ENCODE results near the gene GASK1A.

GASK1A gene

DNA sequence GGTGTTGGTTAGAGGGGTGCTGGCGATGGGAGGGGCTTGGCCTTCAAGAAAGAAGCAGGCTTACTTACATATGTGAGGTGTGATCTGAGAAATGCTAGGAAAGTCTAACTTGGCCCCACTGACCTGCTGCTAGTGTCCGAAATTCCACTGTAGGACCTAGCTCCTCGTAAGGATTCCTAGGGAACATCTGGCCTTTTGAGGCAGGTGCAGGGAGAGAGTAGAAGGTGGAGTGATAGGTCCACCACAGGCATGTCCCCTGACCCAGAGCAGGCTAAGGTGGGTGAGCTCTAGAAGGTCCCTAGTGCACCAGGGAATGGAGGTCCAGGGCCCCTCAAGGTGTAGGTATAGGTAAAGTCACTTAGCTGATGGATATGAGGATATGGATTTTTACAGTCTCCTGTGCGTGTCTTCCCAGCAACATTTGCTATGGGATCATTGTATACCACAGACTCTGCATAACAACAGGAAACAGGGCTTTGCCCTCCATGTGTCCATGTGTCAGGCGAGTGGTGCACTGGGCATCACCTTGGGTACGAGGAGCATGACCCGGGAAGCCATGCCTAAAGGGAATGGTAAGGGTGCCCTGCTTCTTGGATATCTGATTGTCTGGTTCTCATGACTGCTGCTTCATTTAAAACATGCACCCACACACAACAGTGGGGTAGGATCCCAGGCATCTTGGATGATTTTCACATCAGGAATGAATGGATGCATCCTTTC, 94.2 kb downstream of the GASK1A start:
- DNase-seq, result no peak

DNA sequence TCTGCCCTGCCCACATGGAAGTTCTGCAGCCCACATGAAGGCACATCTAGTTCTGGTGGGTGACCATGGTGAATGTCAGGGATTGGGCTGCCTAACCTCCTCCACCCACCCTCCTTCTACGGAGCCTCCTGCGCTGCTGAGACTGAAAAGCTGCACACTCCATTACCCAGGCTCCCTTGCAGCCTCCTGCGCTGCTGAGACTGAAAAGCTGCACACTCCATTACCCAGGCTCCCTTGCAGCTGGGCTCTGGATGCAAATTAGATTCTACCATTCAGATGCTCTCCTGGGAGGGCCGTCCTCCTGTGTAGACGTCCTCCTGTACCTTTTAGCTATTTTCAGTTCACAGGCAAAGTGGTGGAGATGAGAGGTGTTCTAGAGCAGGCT, 94.7 kb downstream of the GASK1A start:
- DNase-seq, result no peak

DNA sequence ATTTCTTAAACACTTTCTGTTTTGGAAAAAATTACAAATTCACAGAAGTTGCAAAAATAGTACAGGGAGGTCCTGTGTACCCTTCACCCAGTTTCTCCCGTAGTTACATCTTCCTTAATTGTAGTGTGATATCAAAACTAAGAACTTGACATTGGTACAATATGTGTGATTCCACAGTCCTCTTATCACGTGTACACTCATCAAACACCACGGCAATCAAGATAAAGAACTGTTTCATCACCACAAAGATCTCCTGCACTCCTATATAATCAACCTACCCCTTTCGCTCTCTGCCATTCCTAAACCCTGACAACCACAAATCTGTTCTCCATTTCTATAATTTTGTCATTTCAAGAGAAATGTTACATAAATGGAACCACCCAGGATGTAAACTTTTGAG, 95.4 kb downstream of the GASK1A start:
- DNase-seq, result no peak

DNA sequence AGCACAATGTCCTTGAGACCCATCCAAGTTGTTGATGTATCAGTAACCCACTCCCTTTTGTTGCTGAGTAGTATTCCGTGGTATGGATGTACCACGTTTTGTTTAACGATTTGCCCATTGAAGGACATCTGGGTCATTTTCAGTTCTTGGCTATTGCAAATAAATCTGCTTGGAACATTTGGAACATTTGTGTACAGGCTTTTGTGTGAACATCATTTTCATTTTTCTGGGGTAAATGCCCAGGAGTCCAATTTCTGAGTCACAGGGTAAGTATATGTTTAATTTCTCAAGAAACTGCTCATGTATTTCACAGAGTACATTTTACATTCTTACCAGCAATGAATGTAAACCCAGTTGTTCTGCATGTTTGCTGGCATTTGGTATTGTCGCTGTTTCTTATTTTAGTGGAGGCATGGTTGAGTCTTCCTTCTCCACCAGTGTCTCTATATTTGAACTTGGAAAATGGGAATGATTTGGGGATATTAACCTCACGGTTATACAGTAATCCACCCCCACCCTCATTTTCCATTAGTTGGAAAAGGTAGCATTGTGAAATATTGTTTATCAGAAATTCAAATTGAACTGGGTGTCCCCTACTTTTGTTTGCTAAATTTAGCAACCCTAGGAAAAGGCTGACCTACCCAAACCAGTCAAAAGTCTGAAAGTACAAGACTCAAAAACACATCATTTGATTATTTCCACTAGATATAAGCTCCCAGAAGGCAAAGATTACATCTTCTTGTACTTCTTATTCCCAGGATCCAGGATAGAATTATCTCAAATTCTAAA, 96.0 kb downstream of the GASK1A start:
- DNase-seq, result no peak

DNA sequence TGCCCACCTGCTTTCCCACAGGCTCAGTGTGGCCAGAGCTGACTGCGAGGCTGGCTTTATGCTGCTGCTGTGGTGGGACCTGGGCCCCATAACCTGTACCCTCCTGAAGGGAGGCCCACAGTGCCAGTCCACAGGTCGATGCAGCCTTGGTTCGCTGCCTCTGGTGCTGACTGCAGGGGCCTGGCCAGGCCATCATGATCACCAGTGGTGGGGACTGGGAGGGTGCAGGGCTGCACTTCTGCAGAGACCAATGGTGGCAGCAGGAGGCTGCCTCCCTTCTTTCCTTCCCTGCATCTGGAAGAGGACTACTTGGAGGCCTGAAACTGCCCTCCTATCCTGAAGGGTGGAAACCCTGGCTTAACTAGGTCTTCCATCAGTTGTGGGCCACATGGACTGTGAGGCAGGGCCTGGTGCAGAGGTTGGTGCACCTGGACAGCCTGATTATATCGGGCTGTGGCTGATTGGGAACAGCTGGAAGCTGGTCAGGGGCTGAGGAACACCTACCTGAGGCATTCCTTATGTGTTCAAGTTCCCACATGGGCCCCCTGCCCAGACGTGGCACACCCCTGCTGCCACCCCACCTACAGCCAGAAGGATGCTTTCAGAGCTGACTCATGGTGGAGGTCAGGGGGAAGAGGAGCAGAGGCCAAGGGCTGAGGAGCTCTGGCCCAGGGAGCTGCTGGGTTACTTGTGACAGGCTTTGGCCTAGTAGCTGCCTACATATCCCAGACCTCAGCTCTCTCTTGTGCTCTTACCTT, 97.0 kb downstream of the GASK1A start:
- DNase-seq, result no peak

DNA sequence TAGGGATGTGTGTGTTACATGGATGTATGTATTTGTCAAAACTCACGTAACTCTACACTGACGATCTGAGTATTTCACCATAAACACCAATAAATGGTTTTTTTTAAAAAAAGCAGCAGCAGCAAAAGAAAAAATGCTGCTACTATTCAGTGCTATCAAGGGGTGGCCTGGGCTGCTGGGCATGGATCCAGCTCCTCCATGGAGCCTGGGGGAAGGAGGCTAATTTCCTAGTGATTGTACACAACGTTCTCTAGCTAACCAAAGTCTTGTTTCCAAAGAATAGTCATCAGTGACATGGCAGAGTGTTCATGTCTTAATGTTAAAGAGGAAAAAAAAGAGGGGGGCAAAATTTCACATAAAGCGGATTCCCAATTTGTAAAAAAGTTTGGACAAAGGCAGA, 97.7 kb downstream of the GASK1A start:
- no peak for DNase-seq

DNA sequence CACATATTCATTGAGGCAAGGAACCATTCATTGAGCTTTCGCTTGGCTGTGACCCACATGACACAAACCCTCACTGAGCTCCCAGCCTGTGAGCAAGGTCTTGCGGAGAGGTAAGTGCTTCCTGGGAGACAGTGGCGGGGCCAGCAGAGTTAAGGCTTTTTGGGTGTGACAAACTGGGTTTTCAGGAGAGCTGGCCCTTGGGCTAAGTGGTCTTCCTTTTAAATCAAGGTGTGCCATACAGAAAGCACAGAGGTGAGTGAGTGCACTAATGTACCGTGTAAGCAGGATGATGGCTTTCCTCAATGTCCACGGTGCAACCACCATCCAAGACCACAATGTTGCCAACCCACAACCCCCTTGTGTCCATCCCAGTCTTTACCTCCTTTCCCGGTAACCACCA, 98.2 kb downstream of the GASK1A start:
- no peak for DNase-seq

DNA sequence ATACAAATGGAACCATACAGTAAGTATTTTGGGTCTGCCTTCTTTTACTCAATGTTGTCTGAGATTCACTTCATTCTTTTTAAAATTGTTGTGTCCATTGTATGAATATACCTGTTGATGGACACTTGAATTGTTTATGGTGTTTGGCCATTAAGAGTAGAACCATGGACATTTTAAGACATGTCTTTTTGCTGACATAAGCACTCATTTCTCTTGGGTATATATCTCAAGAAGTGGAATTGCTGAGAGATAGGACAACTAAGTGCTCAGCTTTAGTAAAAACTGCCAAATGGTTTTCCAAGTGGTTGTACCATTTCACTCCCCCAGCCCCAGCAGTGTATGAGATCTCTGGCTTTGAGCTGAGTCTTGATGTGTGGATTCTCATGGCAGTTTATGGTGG, 98.6 kb downstream of the GASK1A start:
- DNase-seq, result no peak

DNA sequence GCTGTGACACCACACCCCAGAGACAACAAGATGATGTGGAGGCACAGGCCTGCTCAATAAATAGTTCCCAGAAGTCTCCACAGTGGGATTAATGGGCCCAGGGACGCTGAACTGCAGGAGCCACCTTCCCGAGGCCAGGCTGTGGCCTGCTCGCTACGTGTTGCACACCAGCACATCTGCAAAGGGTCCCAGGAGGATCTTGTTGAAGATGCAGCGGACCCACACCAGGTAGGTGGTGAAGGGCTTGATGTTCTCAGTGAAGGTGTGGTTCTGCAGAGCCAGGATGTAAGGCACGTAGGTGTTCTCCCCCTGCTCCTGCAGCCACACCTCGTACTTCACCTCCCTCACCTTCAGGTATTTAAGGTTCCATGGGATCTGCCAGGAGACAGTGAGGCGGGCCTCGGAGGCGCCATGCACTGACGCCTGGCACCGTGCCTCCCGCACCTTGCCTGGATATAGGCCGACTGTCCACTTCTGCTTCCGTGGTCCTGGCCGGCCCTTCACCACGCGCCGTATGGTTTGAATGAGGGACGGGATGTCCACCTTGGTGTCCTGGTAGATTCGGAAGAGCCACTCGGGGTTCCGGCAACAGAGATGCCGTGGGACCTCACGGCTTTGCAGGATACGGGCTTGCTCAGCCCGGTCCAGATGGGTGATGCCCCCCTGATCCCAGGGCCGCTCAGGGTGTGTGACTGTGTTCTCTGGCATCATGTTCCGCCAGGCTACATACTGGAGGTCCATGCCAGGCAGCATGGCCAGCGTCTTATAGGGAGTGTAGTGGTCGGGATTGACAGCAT, 100.6 kb downstream of the GASK1A start:
- no peak for DNase-seq

DNA sequence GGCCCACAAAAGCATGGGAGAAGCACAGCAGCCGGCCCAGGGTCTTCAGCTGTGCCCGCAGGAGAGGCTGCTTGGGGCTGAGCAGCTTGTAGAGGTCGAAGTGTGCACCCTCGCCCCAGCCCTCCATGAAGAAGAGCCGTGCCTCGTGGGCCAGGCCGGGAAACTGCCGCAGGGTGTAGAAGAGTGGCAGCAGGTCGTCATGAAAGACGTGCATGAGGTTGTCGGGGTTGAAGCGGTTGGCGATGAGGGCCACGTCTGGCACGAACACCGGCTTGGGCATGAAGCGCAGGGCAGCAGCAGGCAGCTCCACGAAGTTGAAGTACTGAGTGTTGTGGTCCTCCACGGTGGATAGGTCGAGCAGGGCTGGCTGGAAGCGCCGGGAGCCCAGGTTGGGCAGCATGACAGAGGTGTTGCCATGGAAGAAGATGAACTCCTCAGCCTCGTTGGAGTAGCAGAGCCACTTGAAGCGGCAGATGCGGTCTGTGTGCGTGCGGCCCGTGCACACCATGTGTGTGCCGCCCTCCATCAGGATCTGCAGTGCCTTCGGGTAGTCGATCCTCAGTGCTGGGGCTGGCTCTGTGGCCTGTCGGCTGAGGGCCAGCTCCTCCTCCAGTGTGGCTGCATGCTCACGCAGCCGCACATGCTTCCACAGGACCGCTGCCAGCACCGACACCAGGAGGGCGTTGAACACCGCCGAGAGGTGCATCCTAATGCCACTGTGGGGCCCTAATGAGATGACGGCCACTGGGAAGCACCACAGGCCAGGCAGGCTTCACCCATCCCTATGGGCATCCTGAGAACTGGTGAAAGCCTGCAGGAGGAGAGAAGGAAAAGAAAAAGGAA, 101.8 kb downstream of the GASK1A start:
- DNase-seq, result no peak

DNA sequence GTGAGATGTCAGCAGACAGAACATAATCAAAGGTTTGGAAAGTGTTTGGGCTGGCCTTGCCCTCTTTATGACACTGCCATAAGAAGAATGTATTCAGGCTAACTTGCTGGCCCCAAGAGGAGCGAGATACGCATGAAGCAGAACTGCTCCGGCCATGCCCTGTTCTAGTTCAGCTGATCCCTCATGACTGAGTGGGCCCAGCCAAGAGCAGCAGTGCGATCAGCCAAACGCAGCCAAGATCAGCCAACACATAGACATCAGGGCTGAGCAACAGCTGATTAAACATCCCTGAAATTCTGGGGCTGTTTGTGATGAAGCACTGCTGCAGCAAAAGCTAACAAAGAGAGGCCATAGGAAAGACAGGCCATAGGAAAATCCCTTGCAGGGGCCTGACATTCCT, 102.7 kb downstream of the GASK1A start:
- DNase-seq, result no peak

DNA sequence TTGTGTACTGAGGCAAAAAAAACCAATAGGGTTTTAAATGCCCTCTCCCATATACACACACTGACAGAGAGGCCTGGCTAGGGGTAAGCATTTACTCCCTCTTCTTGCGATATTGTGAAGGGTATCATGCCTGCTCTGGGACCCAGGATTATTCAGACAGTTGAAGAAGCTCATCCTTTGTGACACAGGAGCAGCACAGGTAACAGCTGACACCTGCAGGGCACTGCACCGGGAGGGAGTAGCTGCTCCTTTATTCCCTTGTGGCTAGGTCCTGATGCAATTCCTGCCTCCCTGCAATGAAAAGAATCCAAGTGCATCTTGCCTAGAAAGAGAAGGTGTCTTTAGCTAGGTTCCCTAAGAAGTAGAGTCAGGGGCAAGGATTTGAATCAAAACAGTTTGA, 103.3 kb downstream of the GASK1A start:
- no peak for DNase-seq

DNA sequence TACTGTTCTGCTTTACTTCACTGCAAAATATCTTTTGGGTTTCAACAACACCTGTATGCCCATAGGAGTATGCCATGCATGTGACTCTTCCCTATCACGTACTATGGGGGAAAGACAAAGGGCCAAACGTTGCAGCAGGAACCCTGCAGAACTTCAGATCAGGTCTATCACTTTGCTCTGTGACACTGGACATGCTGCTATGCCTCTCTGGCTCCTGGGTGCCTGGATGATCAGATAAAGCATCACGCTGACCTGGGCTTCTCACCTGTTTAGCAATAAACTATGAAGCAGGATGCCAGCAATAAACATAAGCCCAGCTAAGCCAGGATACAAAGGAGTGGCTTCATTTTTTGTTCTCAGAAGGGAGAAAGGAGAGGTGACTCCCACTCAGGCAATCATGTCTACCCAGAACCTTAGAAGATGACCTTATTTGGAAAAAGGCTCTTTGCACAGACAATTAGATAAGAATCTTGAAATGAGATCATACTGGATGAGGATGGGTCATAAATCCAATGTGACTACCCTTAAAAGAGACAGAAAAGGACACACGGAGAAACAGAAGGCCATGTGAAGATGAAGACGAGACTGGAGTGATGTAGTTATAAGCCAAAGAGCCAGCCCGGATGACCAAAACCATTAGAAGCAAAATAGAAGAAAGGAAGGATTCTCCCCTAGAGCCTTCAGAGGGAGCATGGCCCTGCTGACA, 107.5 kb downstream of the GASK1A start:
- no peak for DNase-seq

DNA sequence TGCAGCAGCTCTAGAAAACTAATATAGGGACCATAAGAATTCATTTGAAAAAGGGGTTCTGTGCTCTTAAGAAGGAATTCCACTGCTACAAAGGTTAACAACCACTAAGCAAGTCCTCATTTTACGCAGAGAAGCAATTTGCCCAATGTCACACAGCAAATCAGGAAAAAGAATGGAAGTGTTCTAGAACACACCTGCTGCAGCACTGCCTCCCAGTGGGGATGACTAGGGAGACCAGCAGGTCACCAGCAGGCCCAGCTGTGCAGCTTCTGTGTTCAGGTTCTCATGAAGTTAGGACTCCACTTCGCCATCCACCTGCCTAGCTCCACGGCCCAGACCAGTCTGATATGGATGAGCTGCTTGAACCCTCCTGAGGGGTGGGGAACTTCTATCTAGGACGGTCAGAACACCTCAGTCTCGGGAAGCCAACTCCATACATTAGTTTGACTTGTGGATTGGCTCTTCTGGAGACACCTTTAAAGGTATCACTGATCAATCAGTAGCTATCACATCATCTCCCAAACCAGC, 108.2 kb downstream of the GASK1A start:
- no peak for DNase-seq

DNA sequence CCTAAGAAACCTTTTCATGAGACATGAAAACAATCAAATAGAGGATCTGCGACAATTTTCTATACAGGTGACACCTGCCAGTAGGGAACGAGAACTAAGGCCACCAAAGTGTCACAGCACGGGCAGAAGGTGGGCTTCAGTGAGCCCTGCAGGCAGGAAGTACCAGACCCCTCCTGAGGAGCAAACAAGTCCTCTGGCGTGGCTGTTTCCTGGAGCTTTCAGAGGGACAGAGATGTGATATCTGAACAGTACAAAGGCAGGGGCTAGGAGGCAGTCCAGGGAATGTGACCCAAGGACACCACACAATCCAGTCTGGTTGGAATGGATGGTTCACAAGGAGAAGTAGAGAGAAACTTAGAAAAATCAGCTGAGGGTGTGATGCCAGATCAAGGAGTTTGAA, 110.0 kb downstream of the GASK1A start:
- no peak for DNase-seq

DNA sequence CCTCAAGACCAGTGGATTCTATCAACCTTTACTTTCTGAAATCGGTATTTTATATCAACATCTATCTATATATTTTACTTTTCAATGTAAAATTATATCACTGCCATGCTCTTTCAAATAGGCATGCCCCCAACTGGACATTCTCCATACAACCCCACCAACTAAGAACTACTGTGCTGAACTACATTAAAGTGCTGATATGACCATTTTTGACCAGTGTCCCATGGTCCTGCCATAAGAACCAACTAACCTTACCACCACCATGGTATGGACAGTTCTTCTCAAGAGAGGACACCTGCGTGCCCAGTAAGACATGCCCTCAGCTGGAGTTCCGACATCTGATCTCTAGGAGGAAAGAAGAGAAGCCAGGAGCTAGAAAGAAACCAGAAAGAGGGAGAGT, 111.1 kb downstream of the GASK1A start:
- DNase-seq, result no peak

DNA sequence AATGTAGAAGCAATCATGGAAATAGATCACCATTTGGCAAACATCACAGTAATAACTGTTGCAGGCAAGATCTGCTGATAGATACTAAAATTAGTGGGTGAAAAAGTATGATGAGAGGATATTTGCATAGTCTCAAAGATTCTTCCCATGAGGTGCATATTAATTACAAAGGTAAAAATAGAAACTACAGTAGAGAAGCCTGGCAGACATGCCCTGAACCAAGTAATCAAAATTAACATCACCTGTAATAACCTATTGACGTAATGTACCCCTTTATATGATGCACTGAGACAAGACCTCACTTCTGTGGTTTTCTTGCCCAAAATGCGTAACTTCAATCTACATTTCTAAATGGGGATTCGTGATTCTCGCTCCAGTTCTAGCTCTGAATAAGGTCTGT, 112.4 kb downstream of the GASK1A start:
- DNase-seq, result no peak

DNA sequence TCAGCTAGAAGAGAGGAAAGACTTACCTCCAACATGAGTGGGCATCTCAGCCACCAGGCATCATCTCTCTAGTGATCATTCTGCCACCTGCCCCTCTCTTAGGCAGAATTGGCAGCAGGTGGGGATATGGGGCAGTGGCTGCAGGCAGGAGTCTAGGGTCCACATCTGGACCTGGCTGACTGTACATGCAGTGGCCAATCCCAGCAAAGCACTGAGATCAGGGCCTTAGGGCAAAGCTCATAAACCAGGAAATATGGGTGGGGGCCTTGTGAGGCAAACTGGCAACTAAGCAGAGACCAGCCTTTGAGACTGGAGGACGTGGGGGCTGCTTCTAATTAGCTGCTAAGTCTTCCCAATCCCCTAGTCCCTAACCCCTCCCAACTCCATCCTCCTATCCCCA, 113.9 kb downstream of the GASK1A start:
- no peak for DNase-seq

DNA sequence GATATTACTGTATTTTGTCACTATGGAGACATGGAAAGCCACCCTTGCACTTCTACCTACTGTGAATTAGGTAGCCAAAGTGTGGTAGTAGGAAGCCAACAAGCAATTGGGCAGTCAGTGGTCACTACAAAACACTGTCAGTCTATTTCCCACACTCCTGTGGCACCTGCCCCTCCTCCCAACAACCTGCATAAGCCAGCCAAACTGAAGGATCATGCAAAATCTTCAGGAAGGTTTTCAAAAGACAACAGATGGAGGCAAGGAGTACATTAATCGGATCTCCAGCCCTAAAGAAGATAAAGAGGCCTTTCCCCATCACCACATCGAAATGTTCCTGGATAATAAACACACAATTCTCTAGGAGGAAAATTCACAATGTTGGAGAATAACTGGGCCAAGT, 114.9 kb downstream of the GASK1A start:
- DNase-seq, result no peak

DNA sequence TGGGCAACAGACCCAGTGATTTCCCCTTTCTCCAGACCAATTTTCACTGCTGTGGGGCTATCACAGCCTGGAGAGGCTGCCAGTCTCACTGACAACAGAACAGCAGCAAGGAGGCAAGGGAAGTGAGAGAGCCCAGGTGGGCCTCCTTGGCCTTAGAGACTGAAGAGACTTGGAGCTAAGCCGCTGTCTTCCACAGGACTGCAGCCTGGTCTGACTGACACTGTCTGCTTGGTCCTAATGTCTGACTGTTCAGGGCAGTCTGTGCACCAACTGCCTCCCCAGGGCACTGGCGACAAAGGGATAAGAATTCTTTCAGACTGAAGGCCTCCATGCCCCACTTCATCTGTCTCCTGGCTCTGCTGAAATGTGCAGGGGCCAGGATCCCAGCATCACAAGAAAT, 115.3 kb downstream of the GASK1A start:
- no peak for DNase-seq

DNA sequence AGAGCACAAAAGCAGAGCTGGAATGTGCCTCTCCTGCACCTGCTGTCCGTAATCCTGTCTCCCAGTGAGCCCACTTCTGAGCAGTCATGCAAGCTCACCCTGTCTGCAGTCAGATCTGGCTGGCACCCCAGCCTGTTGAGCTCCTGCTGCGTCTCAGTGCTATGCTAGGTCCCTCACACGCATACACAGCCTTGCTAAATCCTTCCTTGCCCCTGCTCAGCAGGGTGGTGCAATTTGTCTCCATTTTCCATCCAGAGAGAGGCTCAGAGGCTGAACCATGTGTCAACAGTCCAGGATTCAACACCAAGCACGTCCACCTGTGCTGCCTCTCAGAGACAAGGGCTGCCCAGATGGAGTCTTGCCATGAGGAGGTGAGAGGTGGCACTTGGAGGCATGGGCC, 115.7 kb downstream of the GASK1A start:
- DNase-seq, result peak; percentile 1
